Measurements from ENCODE around the gene GUCA1C.

The GUCA1C gene

DNA sequence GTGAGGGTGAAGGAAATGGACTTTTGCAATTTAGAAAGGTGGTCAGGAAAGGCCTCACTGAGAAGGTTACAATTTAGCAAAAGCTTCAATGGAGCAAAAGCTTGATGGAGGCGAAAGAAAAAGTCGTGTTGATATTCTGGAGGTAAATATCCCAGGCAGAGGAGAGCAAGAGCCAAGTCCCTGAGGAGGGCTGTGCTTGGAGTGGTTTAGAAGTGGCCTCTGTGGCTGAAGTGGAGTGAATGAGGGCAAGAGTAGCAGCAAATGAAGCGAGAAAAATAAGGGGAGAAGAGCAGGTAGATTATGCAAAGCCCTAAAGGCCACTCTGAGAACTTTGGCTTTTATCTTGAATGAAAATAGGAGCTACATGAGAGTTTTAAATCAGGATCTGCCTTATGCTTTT is 54.1 kb downstream of the GUCA1C start:
- DNase-seq: no peak

DNA sequence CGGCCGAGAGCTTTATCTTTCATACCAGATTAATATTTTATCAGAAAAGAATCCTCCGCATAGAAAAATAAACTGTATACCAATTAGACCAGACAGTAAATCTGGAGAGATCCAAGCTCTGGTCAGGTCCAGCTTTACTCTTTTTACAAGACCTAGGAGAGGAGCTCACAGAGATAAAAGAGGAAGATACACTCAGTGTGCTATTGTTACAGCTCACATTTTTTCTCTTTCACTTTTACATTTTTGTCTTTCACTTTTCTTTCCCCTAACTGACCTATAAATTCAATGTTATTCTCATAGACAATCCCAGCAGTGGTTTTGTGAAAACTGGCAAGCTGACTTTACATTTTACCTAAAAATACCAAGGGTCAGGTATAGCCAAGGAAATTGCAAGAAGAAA is 55.8 kb downstream of the GUCA1C start:
- DNase-seq: no peak

DNA sequence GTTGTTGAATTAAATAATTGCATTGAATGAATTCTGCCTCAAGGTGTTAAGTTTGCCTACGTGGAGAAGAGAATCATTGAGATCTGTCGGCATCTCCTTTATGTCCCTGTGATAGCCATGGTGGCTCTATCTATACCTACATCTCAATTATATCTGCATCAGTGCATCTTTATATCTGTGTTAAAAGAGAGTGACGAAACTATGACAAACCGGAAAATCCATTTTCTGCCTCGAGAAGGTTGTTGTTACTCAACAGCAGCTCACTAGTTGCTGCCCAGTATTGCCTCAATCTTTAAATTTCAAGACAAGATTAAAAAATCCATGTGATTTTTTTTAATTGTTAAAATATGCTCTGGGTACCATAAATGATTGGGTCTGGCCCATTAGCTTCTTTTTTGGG is 58.7 kb downstream of the GUCA1C start:
- DNase-seq: no peak

DNA sequence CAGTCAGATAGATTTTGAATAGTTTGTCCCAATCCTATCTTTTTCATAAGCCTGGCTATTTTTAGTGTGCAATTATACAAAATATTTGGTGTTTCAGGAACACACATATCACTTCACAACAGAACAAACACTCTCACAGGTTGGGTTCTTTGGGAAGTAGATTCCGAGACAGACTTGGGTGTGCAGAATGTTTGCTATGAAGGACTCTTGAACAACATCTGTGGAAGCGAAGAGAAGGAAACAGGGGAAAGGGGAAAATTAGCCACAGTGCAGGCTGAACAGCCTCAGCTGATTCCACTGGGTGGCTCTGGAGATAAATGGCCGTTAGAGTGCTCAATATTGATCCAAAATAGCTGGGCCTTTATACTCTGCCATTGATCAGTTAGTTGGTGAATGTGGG is 61.8 kb downstream of the GUCA1C start:
- no peak for DNase-seq

DNA sequence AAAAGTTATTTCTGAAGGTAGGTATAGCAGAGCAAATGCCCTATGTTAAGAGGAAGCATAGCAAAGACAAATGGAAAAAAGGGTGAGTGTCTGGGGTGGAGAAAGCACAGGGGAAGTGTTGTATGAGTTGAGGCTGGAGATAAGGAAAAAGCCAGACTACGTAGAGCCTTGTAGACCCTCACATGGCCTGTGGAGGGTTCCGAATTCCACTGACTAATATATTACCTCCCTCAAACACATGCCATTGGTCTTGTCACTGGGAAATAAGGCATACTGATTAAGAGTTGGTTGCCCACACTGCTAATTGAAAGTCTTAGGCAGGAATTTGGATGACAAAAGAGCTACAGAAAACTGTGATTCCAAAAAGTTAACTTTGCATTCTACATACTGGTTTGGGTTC is 65.9 kb downstream of the GUCA1C start:
- no peak for DNase-seq

GRCh38 chr3:108887121-108887520 is 66.6 kb downstream of the GUCA1C start:
- DNase-seq: no peak

DNA sequence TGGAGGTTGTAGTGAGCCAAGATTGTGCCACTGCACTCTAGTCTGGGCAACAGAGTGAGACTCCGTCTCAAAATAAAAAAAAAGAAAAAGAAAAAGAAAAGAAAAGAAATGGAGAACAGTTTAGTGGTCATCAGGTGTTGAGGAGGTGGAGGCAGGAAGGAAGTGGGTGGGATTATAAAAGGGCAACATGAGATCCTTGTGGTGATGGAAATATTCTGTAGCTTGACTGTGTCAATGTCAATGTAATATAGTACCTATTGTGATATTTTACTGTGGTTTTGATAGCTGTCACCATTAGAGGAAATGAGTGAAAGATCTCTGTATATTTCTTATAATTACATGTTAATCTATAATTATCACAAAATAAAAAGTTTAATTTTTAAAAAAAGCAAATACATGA is 70.3 kb downstream of the GUCA1C start:
- DNase-seq: no peak

GRCh38 chr3:108882762-108883161 is 70.9 kb downstream of the GUCA1C start:
- DNase-seq: no peak

- no peak for DNase-seq
Observed at GRCh38 chr3:108879915-108880314, 73.8 kb downstream of the GUCA1C start.

- no peak for DNase-seq
Observed at GRCh38 chr3:108877901-108878300, 75.8 kb downstream of the GUCA1C start.

- no peak for DNase-seq
Observed at GRCh38 chr3:108863799-108864135, 89.9 kb downstream of the GUCA1C start.

GRCh38 chr3:108862865-108863798 is 90.5 kb downstream of the GUCA1C start:
- DNase-seq: no peak

- DNase-seq: no peak
Observed at GRCh38 chr3:108861401-108861800, 92.3 kb downstream of the GUCA1C start.

Measured in NCI-H2081 treated with DMSO at 0.1 percent for 48 hours (cell line).